GM21447 (cell line): Measurements from ENCODE around the gene OCLN.
A peak's percentile ranks its signal among the peaks of the same experiment; 100 is the strongest.
"Not testable (repeated sequence)": the region's sequence is repeated elsewhere in the genome, so short reads cannot be mapped to it uniquely, and the experiment has no call there.

Source experiments
- ATAC-seq: cut with Tn5 transposase; IDR thresholded peaks from one replicate; pipeline ENCODE4 v1.9.1; 2021; ENCODE audit not compliant: unreplicated experiment

OCLN gene, protein sequence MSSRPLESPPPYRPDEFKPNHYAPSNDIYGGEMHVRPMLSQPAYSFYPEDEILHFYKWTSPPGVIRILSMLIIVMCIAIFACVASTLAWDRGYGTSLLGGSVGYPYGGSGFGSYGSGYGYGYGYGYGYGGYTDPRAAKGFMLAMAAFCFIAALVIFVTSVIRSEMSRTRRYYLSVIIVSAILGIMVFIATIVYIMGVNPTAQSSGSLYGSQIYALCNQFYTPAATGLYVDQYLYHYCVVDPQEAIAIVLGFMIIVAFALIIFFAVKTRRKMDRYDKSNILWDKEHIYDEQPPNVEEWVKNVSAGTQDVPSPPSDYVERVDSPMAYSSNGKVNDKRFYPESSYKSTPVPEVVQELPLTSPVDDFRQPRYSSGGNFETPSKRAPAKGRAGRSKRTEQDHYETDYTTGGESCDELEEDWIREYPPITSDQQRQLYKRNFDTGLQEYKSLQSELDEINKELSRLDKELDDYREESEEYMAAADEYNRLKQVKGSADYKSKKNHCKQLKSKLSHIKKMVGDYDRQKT

GRCh38 chr5:69492391-69492922 lies at the start of gene OCLN:
Gene OCLN, plus strand, starts transcription at chr5:69492790. Its CDS starts 11,455 bp downstream, at chr5:69504245.
- no peak for ATAC-seq

DNA sequence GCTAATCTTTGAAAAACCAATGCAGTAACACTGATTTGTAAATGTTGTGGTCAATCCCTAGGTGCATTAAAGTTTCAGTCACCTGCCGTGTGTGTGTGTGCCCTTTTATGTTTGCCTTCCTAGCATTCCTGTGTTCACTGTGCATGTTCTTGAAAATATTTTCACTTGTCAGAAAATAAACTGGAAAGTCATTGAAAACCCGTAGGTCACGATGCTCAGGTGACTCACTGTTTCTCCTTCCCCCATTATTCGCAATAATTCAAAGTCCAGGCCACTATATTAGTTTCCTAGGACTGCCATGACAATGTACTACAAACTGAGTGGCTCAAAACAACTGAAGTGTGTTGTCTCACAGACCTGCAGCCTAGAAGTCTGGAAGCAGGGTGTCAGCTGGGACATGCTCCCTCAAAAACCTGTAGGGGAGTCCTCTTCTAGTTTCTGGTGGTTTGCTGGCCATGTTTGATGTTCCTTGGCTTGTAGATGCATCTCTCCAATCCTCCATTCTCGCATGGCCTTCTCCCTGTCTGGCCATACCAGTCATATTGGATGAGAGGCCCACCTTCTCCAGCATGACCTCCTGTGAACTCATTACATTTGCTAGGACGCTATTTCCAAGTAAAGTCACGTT lies 48.3 kb upstream of the OCLN start:
- no peak for ATAC-seq

DNA sequence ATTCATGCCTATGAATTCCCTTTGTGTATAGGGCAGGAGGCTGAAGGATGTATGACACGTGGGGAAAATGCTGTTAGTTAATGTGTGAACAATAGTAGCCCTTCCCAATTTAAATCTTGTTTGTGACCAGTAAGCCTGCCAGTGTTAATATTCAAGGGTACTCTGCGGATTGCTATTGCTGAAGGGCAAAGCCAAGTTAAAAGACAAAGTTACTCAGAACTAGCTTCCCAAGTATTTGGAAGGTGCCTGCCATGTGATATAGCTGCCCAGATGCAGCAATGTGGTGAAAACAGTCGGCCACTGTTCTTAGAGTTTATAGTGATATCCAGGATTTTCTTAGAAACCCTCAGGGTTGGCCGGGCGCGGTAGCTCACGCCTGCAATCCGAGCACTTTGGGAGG lies 43.1 kb upstream of the OCLN start:
- no peak for ATAC-seq

GRCh38 chr5:69450116-69450515 lies 42.5 kb upstream of the OCLN start:
- no peak for ATAC-seq

DNA sequence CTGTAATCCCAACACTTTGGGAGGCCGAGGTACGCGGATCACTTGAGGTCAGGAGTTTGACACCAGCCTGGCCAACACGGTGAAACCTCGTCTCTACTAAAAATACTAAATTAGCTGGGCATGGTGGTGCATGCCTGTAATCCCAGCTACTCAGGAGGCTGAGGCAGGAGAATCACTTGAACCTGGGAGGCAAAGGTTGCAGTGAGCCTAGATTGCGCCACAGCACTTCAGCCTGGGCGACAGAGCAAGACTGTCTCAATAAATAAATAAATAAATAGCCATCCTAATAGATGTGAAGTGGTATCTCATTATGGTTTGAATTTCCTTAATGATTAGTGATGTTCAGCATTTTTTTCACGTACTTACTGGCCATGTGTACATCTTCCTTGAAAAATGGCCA lies 42.1 kb upstream of the OCLN start:
- not testable (repeated sequence) for ATAC-seq

DNA sequence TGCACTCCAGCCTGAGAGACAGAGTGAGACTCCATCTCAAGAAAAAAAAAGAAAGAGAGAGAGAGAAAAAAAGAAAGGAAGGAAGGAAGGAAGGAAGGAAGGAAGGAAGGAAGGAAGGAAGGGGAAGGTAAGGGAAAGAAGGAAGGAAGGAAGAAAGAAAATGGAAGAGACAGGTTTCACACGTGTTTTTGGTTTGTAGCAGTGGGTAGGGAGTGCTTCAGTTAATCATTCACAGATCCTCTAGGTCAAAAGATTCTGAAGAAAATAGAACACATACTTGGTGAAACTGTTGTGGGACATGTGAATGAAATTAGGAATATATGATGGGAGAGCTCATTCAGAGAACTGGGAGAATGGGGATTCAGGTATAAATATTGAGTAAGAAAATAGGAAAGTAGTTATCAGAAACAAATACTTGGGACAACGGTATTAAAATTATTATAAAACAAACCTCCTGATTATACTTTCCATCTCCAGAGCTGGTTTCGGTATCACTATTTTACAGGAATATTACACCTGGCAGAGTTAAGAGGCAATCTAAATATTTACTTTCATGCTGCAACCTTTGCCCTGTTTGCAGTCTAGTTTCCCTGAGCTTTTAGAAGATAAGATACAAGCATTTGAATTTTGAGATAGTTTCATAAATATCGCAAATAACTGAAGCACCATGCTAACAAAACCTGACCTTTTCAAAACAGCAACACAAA lies 40.5 kb upstream of the OCLN start:
- no peak for ATAC-seq

- not testable (repeated sequence) for ATAC-seq
Observed at GRCh38 chr5:69453487-69453886, 39.1 kb upstream of the OCLN start.

DNA sequence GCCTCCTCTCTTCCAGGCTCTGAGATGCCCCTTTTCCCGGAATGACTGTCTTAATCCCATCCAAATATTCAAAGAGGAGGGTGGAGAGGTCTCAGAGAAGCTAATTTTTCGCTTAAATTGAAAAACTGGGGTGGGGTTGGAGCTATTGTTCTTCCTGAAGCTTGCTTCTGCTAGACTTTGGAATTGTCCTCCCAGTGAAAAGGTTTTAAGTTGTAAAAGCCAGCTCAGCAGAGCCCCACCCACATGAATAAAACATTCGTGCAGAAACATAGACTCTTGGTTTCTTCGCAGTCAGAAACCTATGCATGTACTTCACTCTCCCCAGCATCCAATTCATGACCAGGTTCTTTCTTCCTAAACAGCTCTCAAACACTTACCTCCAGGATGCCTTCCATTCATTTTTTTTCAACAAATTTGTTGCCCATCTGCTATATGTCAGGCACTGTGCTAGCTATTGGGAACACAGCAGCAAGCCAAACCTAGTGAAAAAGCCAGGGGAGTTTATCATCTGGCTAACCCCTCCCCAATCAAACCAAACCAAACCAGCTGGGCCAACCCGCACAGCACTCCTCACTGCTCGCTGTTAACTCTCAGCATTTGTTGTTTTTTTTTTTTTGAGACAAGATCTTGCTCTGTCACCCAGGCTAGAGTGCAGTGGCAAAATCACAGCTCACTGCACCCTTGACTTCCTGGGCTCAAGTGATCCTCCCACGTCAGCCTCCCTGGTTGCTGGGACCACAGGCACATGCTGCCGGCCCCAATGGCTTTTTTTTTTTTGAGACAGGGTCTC lies 37.9 kb upstream of the OCLN start:
- no peak for ATAC-seq

DNA sequence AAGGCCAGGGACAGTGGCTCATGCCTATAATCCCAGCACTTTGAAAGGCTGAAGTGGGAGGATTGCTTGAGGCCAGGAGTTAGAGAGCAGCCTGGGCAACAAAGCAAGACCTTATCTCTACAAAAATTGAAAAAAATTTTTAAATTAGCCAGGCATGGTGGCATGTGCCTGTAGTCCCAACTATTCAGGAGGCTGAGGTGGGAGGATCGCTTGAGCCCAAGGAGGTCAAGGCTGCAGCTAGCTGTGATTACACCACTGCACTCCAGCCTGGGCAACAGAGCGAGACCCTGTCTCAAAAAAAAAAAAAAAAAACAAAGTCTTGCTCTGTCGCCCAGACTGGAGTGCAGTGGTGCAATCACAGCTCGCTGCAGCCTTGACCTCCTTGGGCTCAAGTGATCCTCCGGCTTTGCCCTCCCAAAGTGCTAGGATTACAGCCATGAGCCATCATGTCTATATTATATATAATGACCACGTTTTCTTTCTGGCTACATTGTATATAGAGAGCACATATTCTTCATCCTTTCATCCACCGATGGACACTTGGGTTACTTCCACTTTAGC lies 37.1 kb upstream of the OCLN start:
- not testable (repeated sequence) for ATAC-seq

- no peak for ATAC-seq
Observed at GRCh38 chr5:69462170-69462569, 30.4 kb upstream of the OCLN start.

- ATAC-seq = not testable (repeated sequence)
Observed at GRCh38 chr5:69466375-69466774, 26.2 kb upstream of the OCLN start.

GRCh38 chr5:69467442-69468225 lies 25.0 kb upstream of the OCLN start:
- peak; percentile 90 for ATAC-seq

GRCh38 chr5:69468631-69469030 lies 24.0 kb upstream of the OCLN start:
- no peak for ATAC-seq

- not testable (repeated sequence) for ATAC-seq
Observed at GRCh38 chr5:69471516-69471915, 21.1 kb upstream of the OCLN start.

DNA sequence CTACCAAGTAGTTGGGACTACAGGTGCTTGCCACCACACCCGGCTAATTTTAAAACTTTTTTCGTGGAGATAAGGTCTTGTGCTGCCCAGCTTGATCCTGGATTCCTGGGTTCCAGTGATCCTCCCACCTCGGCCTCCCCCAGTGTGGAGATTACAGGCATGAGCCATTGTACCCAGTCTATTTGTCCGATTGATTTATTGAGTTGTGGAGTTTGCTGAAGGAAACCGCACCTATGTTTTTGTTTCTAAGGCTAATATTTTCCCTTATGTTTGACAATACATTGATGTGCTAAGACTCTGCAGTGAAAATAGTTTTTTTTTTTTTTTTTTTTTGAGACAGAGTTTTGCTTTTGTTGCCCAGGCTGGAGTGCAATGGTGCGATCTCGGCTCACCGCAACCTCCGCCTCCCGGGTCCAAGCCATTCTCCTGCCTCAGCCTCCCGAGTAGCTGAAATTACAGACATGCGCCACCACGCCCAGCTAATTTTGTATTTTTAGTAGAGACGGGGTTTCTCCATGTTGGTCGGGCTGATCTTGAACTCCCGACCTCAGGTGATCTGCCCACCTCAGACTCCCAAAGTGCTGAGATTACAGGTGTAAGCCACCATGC lies 20.0 kb upstream of the OCLN start:
- ATAC-seq = not testable (repeated sequence)

- ATAC-seq = no peak
Observed at GRCh38 chr5:69477170-69477569, 15.4 kb upstream of the OCLN start.

- ATAC-seq = not testable (repeated sequence)
Observed at GRCh38 chr5:69478296-69478695, 14.3 kb upstream of the OCLN start.

GRCh38 chr5:69484891-69485290 lies 7.7 kb upstream of the OCLN start:
- ATAC-seq = no peak

DNA sequence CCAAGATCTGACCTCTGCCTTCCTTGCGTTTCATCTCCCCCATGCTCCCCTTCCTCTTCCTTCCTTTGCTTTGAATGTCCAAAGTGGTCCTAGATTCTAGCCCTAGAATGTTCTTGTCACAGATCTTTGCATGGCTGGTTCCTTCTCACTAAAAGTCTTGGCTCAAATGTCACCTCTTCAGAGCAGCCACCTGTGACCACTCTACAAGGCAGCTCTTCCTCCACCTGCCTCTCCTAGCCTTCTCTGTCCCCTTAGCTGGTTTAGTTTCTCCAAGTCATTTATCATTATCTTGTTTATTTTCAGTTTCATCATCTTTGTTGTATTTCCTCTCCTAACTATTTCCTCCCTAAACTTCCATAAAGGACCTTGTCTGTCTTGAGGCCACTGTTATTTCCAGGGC lies 7.1 kb upstream of the OCLN start:
- no peak for ATAC-seq
